CD4-positive, alpha-beta T cell (primary cell): ENCODE data around the gene DSN1. TPM values are rescaled to one million over a fixed set of nuclear protein-coding genes. Genes with fewer than 3 reads are reported as not detected.
"Not testable (repeated sequence)": the region's sequence is repeated elsewhere in the genome, so short reads cannot be mapped to it uniquely, and the experiment has no call there.

Experiments
- ATAC-seq: fragments of 200-7000 bp; cut with Tn5 transposase; one replicate; pipeline ENCODE4 v1.10.0; 2022; ENCODE audit warnings: mild to moderate bottlenecking; ENCODE audit not compliant: poor library complexity
- CTCF ChIA-PET: fragments of 350-600 bp; sonication (Branson Sonifier 250); formaldehyde crosslinking; loops from one replicate; lab custom pipeline; 2021; ENCODE audit warnings: antibody characterized with exemption, inconsistent platforms; lab: Charles Lee
- POLR2A ChIA-PET: fragments of 350-600 bp; sonication (Branson Sonifier 250); formaldehyde crosslinking; loops from one replicate; lab custom pipeline; 2021; ENCODE audit warnings: antibody characterized with exemption, inconsistent platforms; lab: Charles Lee
- DNase-seq, 14 experiments: peaks; one replicate each; pipeline ENCODE4 v3.0.0-alpha.2; 2013 to 2020; ENCODE audit warnings: mixed read lengths in 2 of 14
- H3K27ac ChIP-seq, 2 donors: one replicate each; pipeline versions ENCODE4 v1.5.1 to v1.7.0; 2013; ENCODE audit warnings: low read length in 2 of 2, low read depth in 1 of 2, mild to moderate bottlenecking in 1 of 2
- H3K27me3 ChIP-seq, 2 experiments: 1 replicate in 1 of 2; 2 replicates in 1 of 2; pipeline versions ENCODE4 v1.6.1 to v1.7.0; 2013; ENCODE audit warnings: low read length in 2 of 2, control low read depth in 1 of 2, mild to moderate bottlenecking in 1 of 2, moderate library complexity in 1 of 2; ENCODE audit not compliant: insufficient read depth in 2 of 2, control insufficient read depth in 1 of 2
- H3K36me3 ChIP-seq: one replicate; pipeline ENCODE4 v1.6.1; 2013; ENCODE audit warnings: low read length, control low read depth; ENCODE audit not compliant: insufficient read depth
- H3K4me1 ChIP-seq: one replicate; pipeline ENCODE4 v1.6.1; 2013; ENCODE audit warnings: low read length, control low read depth; ENCODE audit not compliant: insufficient read depth
- H3K4me3 ChIP-seq: one replicate; pipeline ENCODE4 v1.5.1; 2013; ENCODE audit warnings: mild to moderate bottlenecking, low read length, moderate library complexity
- H3K9me3 ChIP-seq, 2 experiments: 1 replicate in 1 of 2; 2 replicates in 1 of 2; pipeline versions ENCODE4 v1.6.1 to v1.7.0; 2013; ENCODE audit warnings: low read length in 2 of 2, mild to moderate bottlenecking in 2 of 2, control low read depth in 1 of 2, moderate library complexity in 1 of 2; ENCODE audit not compliant: control insufficient read depth in 1 of 2, insufficient read depth in 1 of 2
- H3K27ac Mint-ChIP-seq: one replicate; pipeline ENCODE4 v1.8.0; 2020; ENCODE audit warnings: mixed read lengths
- H3K27me3 Mint-ChIP-seq: one replicate; pipeline ENCODE4 v1.8.0; 2021; ENCODE audit warnings: mixed read lengths
- H3K36me3 Mint-ChIP-seq: one replicate; pipeline ENCODE4 v1.8.0; 2021; ENCODE audit warnings: low read depth, mixed read lengths
- H3K4me1 Mint-ChIP-seq: one replicate; pipeline ENCODE4 v1.8.0; 2021; ENCODE audit warnings: low read depth, mixed read lengths
- H3K4me3 Mint-ChIP-seq: one replicate; pipeline ENCODE4 v1.8.0; 2020; ENCODE audit warnings: mild to moderate bottlenecking, mixed read lengths
- H3K9me3 Mint-ChIP-seq: one replicate; pipeline ENCODE4 v1.8.0; 2020; ENCODE audit warnings: mixed read lengths
- intact Hi-C, 2 experiments: fragments of 100-400 bp; cut with DNase I in 1 of 2; cut with micrococcal nuclease in 1 of 2; formaldehyde crosslinking; loops; one replicate each; pipeline versions ENCODE4 v1.15.1 to v1.9.0; 2023 to 2025; cut with DNase I, micrococcal nuclease
- total RNA-seq, 174 experiments: library from RNA in 2 of 174; stranded (reverse) in 2 of 174; gene quantifications; one replicate each; pipeline ENCODE4 v1.2.3 and lab custom pipeline; 2021 to 2026
- TF ChIP-seq, protein P1 (sequence below): fragments of 200-600 bp; IDR thresholded peaks from one replicate; pipeline ENCODE4 v1.8.0; 2022; ENCODE audit warnings: antibody characterized with exemption, mild to moderate bottlenecking

Gene DSN1
- total RNA-seq, 2 experiments from 2014 or later: 10.5 to 14.3 TPM

DNA sequence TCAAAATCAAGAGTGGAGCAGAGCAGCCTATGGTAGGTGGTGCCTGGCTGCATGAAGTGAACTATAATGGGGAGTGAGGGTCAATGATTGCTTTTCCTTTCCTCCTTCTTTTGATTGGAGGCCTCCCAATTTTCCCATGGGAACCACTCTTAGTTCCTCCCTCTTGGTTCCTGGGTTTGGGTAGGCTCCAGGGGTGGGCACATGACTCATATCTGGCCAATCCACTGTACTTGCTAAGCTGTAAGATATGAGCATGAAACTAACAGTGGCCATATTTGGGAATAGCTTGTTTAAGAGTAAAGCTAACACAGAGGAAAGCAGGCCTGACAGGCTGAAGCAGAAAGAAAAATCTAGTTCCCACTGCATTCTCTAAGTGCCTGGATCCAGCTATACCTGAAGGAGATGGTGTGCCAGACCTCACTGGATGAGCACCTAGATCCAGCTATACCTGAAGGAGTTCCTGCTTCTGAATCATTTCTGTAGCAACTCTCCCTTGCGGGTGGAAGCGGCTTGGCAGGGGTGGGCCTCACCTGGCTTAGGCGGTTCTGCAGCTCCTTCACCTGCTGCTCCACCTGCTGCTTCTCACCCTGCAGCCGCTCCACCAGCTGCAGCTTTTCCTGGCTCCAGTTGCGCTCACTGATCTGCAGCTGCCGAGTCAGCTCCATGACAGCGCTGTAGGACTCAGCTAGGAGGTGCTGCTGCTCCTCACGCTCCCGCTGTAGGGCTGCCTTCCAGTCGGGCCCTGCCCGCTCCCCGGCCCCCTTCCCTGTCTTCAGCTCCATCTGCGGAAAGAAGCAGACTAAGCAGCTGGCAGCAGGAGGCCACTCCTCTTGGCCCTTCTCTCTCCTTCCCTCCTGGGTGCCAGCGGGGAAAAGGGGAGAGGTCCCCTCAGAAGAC lies 29.0 kb upstream of the DSN1 start:
- Mint-ChIP-seq H3K9me3 (no peaks in the 10 kb centered on the region), H3K4me3 (no peak overlapping the region), H3K4me1 (no peaks in the 10 kb centered on the region), H3K27ac (no peak overlapping the region), H3K27me3 (no peaks in the 10 kb centered on the region), H3K36me3 (no peaks in the 10 kb centered on the region)
- ATAC-seq: no peak
- H3K36me3 ChIP-seq: no peaks in the 10 kb centered on the region
- H3K27ac ChIP-seq: no peak overlapping the region
- no peaks in the 10 kb centered on the region for H3K9me3 ChIP-seq
- TF ChIP-seq, protein P1, sequence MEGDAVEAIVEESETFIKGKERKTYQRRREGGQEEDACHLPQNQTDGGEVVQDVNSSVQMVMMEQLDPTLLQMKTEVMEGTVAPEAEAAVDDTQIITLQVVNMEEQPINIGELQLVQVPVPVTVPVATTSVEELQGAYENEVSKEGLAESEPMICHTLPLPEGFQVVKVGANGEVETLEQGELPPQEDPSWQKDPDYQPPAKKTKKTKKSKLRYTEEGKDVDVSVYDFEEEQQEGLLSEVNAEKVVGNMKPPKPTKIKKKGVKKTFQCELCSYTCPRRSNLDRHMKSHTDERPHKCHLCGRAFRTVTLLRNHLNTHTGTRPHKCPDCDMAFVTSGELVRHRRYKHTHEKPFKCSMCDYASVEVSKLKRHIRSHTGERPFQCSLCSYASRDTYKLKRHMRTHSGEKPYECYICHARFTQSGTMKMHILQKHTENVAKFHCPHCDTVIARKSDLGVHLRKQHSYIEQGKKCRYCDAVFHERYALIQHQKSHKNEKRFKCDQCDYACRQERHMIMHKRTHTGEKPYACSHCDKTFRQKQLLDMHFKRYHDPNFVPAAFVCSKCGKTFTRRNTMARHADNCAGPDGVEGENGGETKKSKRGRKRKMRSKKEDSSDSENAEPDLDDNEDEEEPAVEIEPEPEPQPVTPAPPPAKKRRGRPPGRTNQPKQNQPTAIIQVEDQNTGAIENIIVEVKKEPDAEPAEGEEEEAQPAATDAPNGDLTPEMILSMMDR: no peak
- no peaks in the 10 kb centered on the region for H3K27me3 ChIP-seq
- CTCF ChIA-PET: no interaction called here
- no peaks in the 10 kb centered on the region for H3K4me1 ChIP-seq
- intact Hi-C loops: no loop called here
- no peak overlapping the region for H3K4me3 ChIP-seq
- POLR2A ChIA-PET: no interaction called here
- DNase-seq: no peak

DNA sequence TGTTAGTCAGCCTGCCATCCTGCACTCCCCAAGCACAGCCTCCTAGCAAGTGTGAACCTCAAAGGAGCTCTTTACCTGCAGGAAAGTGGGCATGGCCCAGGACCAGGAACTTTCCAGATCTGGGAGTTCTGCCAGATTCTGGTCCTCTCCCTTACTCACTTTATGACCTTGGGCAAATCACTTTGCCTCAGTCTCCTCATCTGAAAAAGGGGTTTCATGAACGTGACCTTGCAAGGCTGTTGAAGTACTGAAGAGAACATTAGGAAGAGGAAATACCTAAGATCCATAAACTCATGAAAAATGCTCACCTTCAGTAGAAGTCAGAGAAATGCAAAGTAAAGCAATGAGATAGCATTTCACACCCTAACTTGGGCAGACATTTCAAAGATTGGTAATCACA lies 26.8 kb upstream of the DSN1 start:
- TF ChIP-seq, protein P1: no peak
- no peak overlapping the region for H3K27ac Mint-ChIP-seq
- Histone ChIP-seq H3K36me3 (no peaks in the 10 kb centered on the region), H3K27ac (no peak overlapping the region), H3K9me3 (no peaks in the 10 kb centered on the region), H3K27me3 (no peaks in the 10 kb centered on the region), H3K4me1 (no peaks in the 10 kb centered on the region), H3K4me3 (no peak overlapping the region)
- intact Hi-C loops: no loop called here
- ATAC-seq (no peak), DNase-seq (no peak)
- CTCF ChIA-PET: interaction anchor here (1.3 kb wide), 1 partner anchor 8 kb away, joined by 5 read pairs; no protein-coding TSS in a partner anchor
- POLR2A ChIA-PET: interaction anchor here (0.7 kb wide), 1 partner anchor 9 kb away, joined by 3 read pairs; no protein-coding TSS in a partner anchor
- no peaks in the 10 kb centered on the region for H3K27me3 Mint-ChIP-seq
- H3K4me1 Mint-ChIP-seq: no peaks in the 10 kb centered on the region
- H3K9me3 Mint-ChIP-seq: no peaks in the 10 kb centered on the region
- no peaks in the 10 kb centered on the region for H3K36me3 Mint-ChIP-seq
- H3K4me3 Mint-ChIP-seq: no peak overlapping the region

DNA sequence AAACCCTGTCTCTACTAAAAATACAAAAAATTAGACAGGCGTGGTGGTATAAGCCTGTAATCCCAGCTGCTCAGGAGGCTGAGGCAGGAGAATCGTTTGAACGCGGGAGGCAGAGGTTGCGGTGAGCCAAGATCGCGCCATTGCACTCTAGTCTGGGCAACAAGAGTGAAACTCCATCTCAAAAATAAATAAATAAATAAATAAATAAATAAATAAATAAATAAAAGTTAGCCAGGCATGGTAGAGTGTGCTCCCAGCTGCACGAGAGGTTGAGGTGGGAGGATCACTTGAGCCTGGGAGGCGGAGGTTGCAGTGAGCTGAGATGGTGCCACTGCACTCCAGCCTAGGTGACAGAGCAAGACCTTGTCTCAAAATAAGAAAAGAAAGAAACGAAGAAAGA lies 25.8 kb upstream of the DSN1 start:
- CTCF ChIA-PET: interaction anchor here (1.3 kb wide), 1 partner anchor 9 kb away, joined by 5 read pairs; no protein-coding TSS in a partner anchor
- DNase-seq: not testable (repeated sequence)

More for the DNA sequence above, 25.8 kb upstream of the DSN1 start:
- H3K27ac ChIP-seq, H3K27me3 ChIP-seq, H3K9me3 Mint-ChIP-seq, H3K4me1 Mint-ChIP-seq, intact Hi-C loops, H3K36me3 Mint-ChIP-seq, H3K36me3 ChIP-seq, H3K9me3 ChIP-seq, H3K4me3 Mint-ChIP-seq, H3K27me3 Mint-ChIP-seq, ATAC-seq, H3K4me1 ChIP-seq, H3K27ac Mint-ChIP-seq, H3K4me3 ChIP-seq, POLR2A ChIA-PET: not testable (repeated sequence)
